ENCODE measurements around the gene NOL4. TPM values are rescaled to one million over a fixed set of nuclear protein-coding genes. Genes with fewer than 3 reads are reported as not detected.
"Not testable (repeated sequence)": the region's sequence is repeated elsewhere in the genome, so short reads cannot be mapped to it uniquely, and the experiment has no call there.

NOL4 gene, protein sequence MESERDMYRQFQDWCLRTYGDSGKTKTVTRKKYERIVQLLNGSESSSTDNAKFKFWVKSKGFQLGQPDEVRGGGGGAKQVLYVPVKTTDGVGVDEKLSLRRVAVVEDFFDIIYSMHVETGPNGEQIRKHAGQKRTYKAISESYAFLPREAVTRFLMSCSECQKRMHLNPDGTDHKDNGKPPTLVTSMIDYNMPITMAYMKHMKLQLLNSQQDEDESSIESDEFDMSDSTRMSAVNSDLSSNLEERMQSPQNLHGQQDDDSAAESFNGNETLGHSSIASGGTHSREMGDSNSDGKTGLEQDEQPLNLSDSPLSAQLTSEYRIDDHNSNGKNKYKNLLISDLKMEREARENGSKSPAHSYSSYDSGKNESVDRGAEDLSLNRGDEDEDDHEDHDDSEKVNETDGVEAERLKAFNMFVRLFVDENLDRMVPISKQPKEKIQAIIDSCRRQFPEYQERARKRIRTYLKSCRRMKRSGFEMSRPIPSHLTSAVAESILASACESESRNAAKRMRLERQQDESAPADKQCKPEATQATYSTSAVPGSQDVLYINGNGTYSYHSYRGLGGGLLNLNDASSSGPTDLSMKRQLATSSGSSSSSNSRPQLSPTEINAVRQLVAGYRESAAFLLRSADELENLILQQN
- total RNA-seq (2021), result 0.74 and 0.81 TPM in 2 replicates
- long read RNA-seq, partial matches to known transcripts, result 0 of 2 reads
- long read RNA-seq, other reads (novel, unspliced or antisense), result 2 of 2 reads

DNA sequence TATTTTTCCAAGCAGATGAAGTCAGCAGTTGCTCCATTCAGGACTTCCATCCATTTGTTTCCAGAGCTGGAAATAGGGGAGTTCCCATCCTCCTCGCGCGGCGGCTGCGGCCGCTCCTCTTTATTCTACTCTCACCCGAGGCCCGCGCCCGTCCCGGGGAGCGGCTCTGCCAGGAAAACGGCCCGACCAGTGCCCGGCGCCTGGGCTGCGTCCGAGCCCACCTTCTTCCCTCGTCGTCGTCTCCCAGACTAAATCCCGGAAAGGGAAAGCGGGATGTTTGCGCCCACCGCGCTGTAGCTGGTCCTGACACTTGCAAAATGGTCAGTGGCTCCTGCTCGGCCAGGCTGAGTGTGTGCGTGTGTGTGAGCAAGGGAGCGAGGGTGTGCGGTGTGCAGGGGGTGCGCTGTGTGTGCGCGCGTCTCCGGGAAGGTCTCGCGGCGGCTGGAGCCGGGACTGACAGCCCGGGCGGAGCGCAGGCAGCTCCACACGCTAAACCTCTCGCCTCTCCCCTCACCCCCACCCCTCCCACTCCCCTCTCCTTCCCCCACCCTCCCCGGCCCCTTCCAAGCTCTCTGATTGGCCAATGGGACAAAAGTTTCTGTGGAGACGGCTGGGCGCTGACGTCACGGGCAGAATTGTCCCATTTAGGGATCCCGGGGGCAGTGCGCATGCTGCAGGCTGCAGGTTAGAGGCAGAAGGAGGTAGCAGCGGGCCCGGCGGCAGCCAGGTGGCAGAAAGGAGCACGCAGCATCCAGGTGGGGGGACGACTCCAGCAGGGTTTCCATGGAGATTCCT is at the start of gene NOL4:
Gene NOL4, minus strand, starts transcription at position 491 of the 795 bp plus-strand sequence. CDS start 1,660 bp downstream, outside the sequence.
- Histone ChIP-seq H4K91ac (ENCODE audit: insufficient read length, low read depth, low read length) (no peak within 1 kb of the TSS), H3K27me3 (ENCODE audit: insufficient read depth, low read length) (peaks cover 13% of the 10 kb centered on the region), H3K4ac (ENCODE audit: low read depth, low read length) (no peak within 1 kb of the TSS), H2BK5ac (ENCODE audit: insufficient read length, low read length) (no peak within 1 kb of the TSS), H4K20me1 (ENCODE audit: control insufficient read depth, insufficient read depth, insufficient read length) (no peaks in the 10 kb centered on the region), H3K18ac (ENCODE audit: insufficient read length, low read depth, low read length) (peak within 1 kb of the TSS; percentile 46), H2BK120ac (ENCODE audit: low read depth, low read length, poor library complexity, severe bottlenecking) (no peak within 1 kb of the TSS), H2AK5ac (ENCODE audit: insufficient read length, low read length) (no peak within 1 kb of the TSS), H3T11ph (ENCODE audit: low read length) (no peak within 1 kb of the TSS), H3K79me2 (ENCODE audit: insufficient read depth, low read length) (no peaks in the 10 kb centered on the region), H3K79me1 (ENCODE audit: insufficient read depth, low read depth, low read length, poor library complexity, severe bottlenecking) (no peaks in the 10 kb centered on the region), H4K5ac (ENCODE audit: insufficient read length, low read depth, low read length) (no peak within 1 kb of the TSS), H4K8ac (replicated peaks; ENCODE audit: insufficient read length, low read depth, low read length) (no peak within 1 kb of the TSS), H3K56ac (ENCODE audit: insufficient read length, low read depth, low read length) (no peak within 1 kb of the TSS), H3K27ac (ENCODE audit: insufficient read length, low read depth, low read length) (no peak within 1 kb of the TSS), H3K23me2 (ENCODE audit: insufficient read length, low read depth, low read length, poor library complexity, severe bottlenecking) (peaks cover 25% of the 10 kb centered on the region), H3K23ac (ENCODE audit: insufficient read length, low read depth, low read length) (no peak within 1 kb of the TSS), H3K4me2 (ENCODE audit: insufficient read depth, insufficient read length, low read length) (peak within 1 kb of the TSS; percentile 85), H2BK12ac (ENCODE audit: insufficient read length, low read depth, low read length) (no peak within 1 kb of the TSS), H3K4me1 (ENCODE audit: insufficient read depth, low read length) (no peaks in the 10 kb centered on the region), H3K14ac (ENCODE audit: insufficient read depth, low read length) (0 out of 2 replicates have a peak within 1 kb of the TSS, but pooled peaks have one; percentile 51), H2BK20ac (ENCODE audit: low read depth, low read length, poor library complexity, severe bottlenecking) (no peak within 1 kb of the TSS), H3K9me3 (ENCODE audit: control insufficient read depth, low read depth, low read length) (no peaks in the 10 kb centered on the region), H2BK15ac (ENCODE audit: low read depth, low read length) (no peak within 1 kb of the TSS), H3K9ac (ENCODE audit: extremely low read depth, insufficient read length, low read length) (peak within 1 kb of the TSS; percentile 45), H2AFZ (ENCODE audit: low read length) (no peak within 1 kb of the TSS)
- TF ChIP-seq, protein P1, sequence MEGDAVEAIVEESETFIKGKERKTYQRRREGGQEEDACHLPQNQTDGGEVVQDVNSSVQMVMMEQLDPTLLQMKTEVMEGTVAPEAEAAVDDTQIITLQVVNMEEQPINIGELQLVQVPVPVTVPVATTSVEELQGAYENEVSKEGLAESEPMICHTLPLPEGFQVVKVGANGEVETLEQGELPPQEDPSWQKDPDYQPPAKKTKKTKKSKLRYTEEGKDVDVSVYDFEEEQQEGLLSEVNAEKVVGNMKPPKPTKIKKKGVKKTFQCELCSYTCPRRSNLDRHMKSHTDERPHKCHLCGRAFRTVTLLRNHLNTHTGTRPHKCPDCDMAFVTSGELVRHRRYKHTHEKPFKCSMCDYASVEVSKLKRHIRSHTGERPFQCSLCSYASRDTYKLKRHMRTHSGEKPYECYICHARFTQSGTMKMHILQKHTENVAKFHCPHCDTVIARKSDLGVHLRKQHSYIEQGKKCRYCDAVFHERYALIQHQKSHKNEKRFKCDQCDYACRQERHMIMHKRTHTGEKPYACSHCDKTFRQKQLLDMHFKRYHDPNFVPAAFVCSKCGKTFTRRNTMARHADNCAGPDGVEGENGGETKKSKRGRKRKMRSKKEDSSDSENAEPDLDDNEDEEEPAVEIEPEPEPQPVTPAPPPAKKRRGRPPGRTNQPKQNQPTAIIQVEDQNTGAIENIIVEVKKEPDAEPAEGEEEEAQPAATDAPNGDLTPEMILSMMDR (conservative IDR thresholded peaks at IDR 0.05), result peak; percentile 79
- H3K36me3 Mint-ChIP-seq (ENCODE audit: insufficient read depth in 1 of 3, low read depth in 3 of 3), result no peaks in the 10 kb centered on the region; a peak in 1 of 7 replicates
- no CpG with 5 or more reads among the region's 56 CpGs for WGBS (ENCODE audit: extremely low coverage, insufficient read length, low lambda C conversion rate)
- H3K27ac Mint-ChIP-seq, result peak within 1 kb of the TSS in 1 of 3 experiments; percentile 72; a peak in 1 of 7 replicates
- peak; percentile 99 for DNase-seq
- H3K9me3 Mint-ChIP-seq, result no peaks in the 10 kb centered on the region
- peaks cover 50% of the 10 kb centered on the region for H3K27me3 Mint-ChIP-seq (ENCODE audit: low read depth)
- H3K4me3 Mint-ChIP-seq, result peak within 1 kb of the TSS; percentile 67 to 90
- H3K4me1 Mint-ChIP-seq, result peaks cover 17 to 22% of the 10 kb centered on the region in 2 experiments

DNA sequence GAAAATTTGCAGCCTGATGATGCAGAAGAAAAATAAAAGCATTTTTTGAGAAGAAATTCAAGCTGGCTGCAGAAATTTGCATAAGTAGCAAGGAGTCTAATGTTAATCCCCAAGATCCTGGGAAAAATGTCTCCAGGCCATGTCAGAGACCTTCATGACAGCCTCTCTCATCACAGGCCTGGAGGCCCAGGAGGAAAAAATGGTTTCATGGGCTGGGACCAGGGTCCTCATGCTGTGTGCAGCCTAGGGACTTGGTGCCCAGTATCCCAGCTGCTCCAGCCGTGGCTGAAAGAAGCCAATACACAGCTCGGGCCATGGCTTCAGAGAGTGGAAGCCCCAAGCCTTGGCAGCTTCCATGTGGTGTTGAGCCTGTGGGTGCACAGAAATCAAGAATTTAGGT is 41.3 kb upstream of the NOL4 start:
- H3K4me1 ChIP-seq (ENCODE audit: insufficient read depth, low read length); H3K4ac ChIP-seq (ENCODE audit: low read depth, low read length); H4K91ac ChIP-seq (ENCODE audit: insufficient read length, low read depth, low read length); H3K9me3 ChIP-seq (ENCODE audit: control insufficient read depth, low read depth, low read length); H3K79me2 ChIP-seq (ENCODE audit: insufficient read depth, low read length); H4K5ac ChIP-seq (ENCODE audit: insufficient read length, low read depth, low read length); H3K23me2 ChIP-seq (ENCODE audit: insufficient read length, low read depth, low read length, poor library complexity, severe bottlenecking); H2AK5ac ChIP-seq (ENCODE audit: insufficient read length, low read length); H3K4me3 Mint-ChIP-seq; H3K27me3 Mint-ChIP-seq (ENCODE audit: low read depth); H4K20me1 ChIP-seq (ENCODE audit: control insufficient read depth, insufficient read depth, insufficient read length); H2BK12ac ChIP-seq (ENCODE audit: insufficient read length, low read depth, low read length); H2BK20ac ChIP-seq (ENCODE audit: low read depth, low read length, poor library complexity, severe bottlenecking); H3K14ac ChIP-seq (ENCODE audit: insufficient read depth, low read length); H3K23ac ChIP-seq (ENCODE audit: insufficient read length, low read depth, low read length); H3K27ac ChIP-seq (ENCODE audit: insufficient read length, low read depth, low read length); H3K4me1 Mint-ChIP-seq; H3K79me1 ChIP-seq (ENCODE audit: insufficient read depth, low read depth, low read length, poor library complexity, severe bottlenecking); H3K9ac ChIP-seq (ENCODE audit: extremely low read depth, insufficient read length, low read length); H3K27me3 ChIP-seq (ENCODE audit: insufficient read depth, low read length); H4K8ac ChIP-seq (replicated peaks; ENCODE audit: insufficient read length, low read depth, low read length); DNase-seq; H2AFZ ChIP-seq (ENCODE audit: low read length); H3T11ph ChIP-seq (ENCODE audit: low read length); H2BK5ac ChIP-seq (ENCODE audit: insufficient read length, low read length); H2BK15ac ChIP-seq (ENCODE audit: low read depth, low read length); H2BK120ac ChIP-seq (ENCODE audit: low read depth, low read length, poor library complexity, severe bottlenecking); H3K56ac ChIP-seq (ENCODE audit: insufficient read length, low read depth, low read length); H3K27ac Mint-ChIP-seq; H3K18ac ChIP-seq (ENCODE audit: insufficient read length, low read depth, low read length); H3K4me2 ChIP-seq (ENCODE audit: insufficient read depth, insufficient read length, low read length): not testable (repeated sequence)
- Mint-ChIP-seq H3K36me3 (ENCODE audit: insufficient read depth in 1 of 3, low read depth in 3 of 3) (peaks cover 8 to 32% (median 24%) of the 10 kb centered on the region in 3 experiments), H3K9me3 (peaks cover 25 to 27% of the 10 kb centered on the region in 2 experiments)
- WGBS (ENCODE audit: extremely low coverage, insufficient read length, low lambda C conversion rate), result no CpG with 5 or more reads among the region's 2 CpGs
